Stimulated activated CD4-positive, alpha-beta T cell treated with anti-CD3 and anti-CD28 coated beads, Interleukin-12 subunit alpha, Interleukin-12 subunit beta, amount 100 ng/mL, for 24 hours (primary cell): ENCODE measurements around the gene PCDHB10.
"Not testable (repeated sequence)": the region's sequence is repeated elsewhere in the genome, so short reads cannot be mapped to it uniquely, and the experiment has no call there.

Experiments
- DNase-seq, 2 experiments: peaks; one replicate each; pipeline ENCODE4 v3.0.0-alpha.2; 2020; ENCODE audit warnings: low read depth in 2 of 2

The PCDHB10 gene

GRCh38 chr5:141186897-141187512, 5.1 kb upstream of the PCDHB10 start, which contains the start of gene PCDHB9:
TSS of gene PCDHB9 (plus strand) at chr5:141187161. CDS start at chr5:141187319, 158 bp downstream.
- DNase-seq = no peak

- not testable (repeated sequence) for DNase-seq
Measured at GRCh38 chr5:141188682-141189081, 3.5 kb upstream of the PCDHB10 start.

GRCh38 chr5:141189131-141189530, 3.0 kb upstream of the PCDHB10 start:
- not testable (repeated sequence) for DNase-seq

GRCh38 chr5:141194332-141194731, 2.2 kb downstream of the PCDHB10 start:
- not testable (repeated sequence) for DNase-seq

GRCh38 chr5:141196363-141196762, 4.2 kb downstream of the PCDHB10 start:
- no peak for DNase-seq

GRCh38 chr5:141199359-141200235, 7.4 kb downstream of the PCDHB10 start, which contains the start of gene PCDHB11:
TSS of gene PCDHB11 (plus strand) at chr5:141199627. CDS start at chr5:141199775, 148 bp downstream.
- no peak for DNase-seq

GRCh38 chr5:141201126-141201525, 9.0 kb downstream of the PCDHB10 start:
- not testable (repeated sequence) for DNase-seq

GRCh38 chr5:141201646-141202045, 9.5 kb downstream of the PCDHB10 start:
- not testable (repeated sequence) for DNase-seq

GRCh38 chr5:141208478-141208877, 16.3 kb downstream of the PCDHB10 start, which contains the start of gene PCDHB12:
TSS of gene PCDHB12 (plus strand) at chr5:141208719. CDS start at chr5:141208908, 189 bp downstream.
- no peak for DNase-seq

- DNase-seq = not testable (repeated sequence)
Measured at GRCh38 chr5:141210281-141210680, 18.1 kb downstream of the PCDHB10 start.

GRCh38 chr5:141210849-141211248, 18.7 kb downstream of the PCDHB10 start:
- DNase-seq = not testable (repeated sequence)

GRCh38 chr5:141213656-141214339, 21.6 kb downstream of the PCDHB10 start, which contains the start of gene PCDHB13:
TSS of gene PCDHB13 (plus strand) at chr5:141213919. CDS start at chr5:141214124, 205 bp downstream.
- DNase-seq = not testable (repeated sequence)

GRCh38 chr5:141214583-141214982, 22.4 kb downstream of the PCDHB10 start:
- DNase-seq = not testable (repeated sequence)

- DNase-seq = not testable (repeated sequence)
Measured at GRCh38 chr5:141215504-141215903, 23.4 kb downstream of the PCDHB10 start.

GRCh38 chr5:141216035-141216434, 23.9 kb downstream of the PCDHB10 start:
- DNase-seq = not testable (repeated sequence)

- DNase-seq = no peak
Measured at GRCh38 chr5:141223112-141223783, 31.1 kb downstream of the PCDHB10 start, which contains the start of gene PCDHB14. TSS of gene PCDHB14 (plus strand) at chr5:141223343. CDS start at chr5:141223506, 163 bp downstream.

- DNase-seq = not testable (repeated sequence)
Measured at GRCh38 chr5:141224844-141225243, 32.7 kb downstream of the PCDHB10 start.

- DNase-seq = not testable (repeated sequence)
Measured at GRCh38 chr5:141225421-141225820, 33.3 kb downstream of the PCDHB10 start.

- DNase-seq = no peak
Measured at GRCh38 chr5:141234109-141234667, 42.0 kb downstream of the PCDHB10 start.

GRCh38 chr5:141235922-141236321, 43.8 kb downstream of the PCDHB10 start:
- DNase-seq = not testable (repeated sequence)
